Stimulated activated CD8-positive, alpha-beta memory T cell treated with anti-CD3 and anti-CD28 coated beads, Interleukin-4, amount 100 ng/mL, for 48 hours (primary cell): ENCODE results near the gene ANG.

Experiments used
- DNase-seq: peaks from one replicate; pipeline ENCODE4 v3.0.0-alpha.2; 2020

ANG gene

DNA sequence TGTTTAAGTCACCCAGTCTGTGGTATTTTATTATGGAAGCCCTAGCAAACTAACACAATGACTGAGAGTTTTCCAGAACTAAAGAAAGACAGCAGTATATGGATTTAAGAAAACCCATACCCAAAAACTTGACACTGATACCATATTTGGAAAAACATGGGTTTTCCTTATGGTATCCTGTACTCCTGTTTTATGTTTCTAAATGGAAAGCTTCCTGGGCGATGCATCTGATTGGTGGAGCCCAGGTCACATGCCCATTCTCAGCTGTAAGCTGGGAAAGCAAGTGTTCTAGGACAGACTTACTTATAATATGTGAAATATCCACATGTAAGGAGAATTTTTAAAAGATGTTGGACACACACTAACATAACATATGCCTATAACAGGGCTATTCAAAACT, 8.7 kb upstream of the ANG start:
- peak; percentile 40 for DNase-seq

DNA sequence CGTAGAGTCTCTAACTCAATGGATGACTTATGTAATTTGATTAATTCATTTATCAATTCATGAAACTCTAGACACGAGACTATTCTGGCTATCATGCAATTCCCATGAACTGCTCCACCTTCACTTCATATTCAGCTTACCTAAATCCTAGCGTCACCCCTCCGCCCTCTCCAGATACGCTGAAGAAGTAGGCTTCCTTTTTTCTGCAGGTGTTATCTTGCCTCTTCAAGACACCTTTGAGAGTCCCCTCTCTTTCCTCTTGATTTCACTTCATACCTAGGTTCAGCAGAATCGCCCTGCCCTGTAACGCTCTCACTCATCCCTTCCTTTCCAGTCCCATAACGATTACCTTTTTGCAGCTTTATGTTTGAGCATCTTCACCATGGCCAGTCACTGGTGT, 8.2 kb upstream of the ANG start:
- no peak for DNase-seq

DNA sequence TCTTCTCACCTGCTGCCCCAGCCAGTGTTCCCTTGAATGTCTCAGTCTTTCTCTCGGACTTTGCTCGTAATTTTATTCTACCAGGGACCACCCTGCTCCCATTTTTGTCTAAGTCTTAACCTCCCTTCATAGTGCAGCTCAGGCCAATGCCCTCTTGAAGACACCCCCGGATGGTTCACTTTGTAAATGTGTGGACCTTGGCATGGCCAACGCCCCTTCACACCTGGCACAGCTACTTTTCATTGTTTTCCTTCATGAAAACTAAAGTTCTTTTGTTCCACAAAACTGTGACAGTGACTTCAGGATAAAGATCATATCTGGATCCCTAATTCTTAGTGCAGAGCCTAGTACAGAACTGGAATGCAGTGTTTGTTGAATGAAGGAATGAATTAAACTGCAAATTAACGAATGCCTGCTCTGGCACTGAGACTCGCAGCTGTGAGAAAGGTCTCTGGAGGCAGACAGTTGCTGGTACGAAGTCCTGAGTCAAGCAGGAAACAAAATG, 7.7 kb upstream of the ANG start:
- DNase-seq, result no peak

DNA sequence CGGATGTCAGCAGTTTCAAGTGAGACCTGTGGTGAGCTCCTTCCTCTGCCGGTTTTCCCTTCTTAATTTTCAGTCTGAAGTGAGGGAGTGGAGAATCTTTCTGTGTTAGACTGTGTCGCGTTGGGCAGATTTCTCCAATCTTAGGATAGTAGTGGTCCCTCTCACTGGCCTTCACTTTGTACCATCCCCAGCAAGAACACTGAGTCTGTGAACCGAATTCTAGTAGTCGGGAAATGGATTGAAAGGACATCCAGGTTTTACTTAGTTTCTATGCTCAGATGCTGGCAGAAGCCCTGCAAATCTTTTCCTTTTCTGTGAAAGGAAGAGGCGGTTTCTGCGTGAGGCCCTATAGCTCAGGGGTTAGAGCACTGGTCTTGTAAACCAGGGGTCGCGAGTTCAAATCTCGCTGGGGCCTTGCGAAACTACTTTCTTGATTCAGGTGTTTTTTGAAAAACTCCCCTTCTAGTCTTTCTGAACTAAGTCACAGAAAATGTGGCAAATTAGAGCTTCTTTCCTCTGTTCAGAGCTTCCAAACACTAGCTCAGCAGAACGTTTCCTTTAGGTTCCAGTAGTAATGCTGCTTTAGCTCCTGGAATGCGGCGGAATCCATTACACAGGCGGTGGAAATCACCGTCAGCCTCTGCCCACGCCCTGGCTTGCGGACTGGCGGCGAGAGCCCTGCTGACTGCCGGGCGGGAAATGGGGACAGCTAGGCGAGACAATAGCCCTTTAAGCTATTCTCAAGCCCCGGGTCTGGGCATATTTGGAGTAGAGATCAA, 7.0 kb upstream of the ANG start:
- DNase-seq, result peak; percentile 95

GRCh38 chr14:20682127-20682434, 6.5 kb upstream of the ANG start:
- DNase-seq, result no peak

- DNase-seq, result peak; percentile 82
These were observed 6.0 kb upstream of the ANG start for GRCh38 chr14:20682435-20683124.

DNA sequence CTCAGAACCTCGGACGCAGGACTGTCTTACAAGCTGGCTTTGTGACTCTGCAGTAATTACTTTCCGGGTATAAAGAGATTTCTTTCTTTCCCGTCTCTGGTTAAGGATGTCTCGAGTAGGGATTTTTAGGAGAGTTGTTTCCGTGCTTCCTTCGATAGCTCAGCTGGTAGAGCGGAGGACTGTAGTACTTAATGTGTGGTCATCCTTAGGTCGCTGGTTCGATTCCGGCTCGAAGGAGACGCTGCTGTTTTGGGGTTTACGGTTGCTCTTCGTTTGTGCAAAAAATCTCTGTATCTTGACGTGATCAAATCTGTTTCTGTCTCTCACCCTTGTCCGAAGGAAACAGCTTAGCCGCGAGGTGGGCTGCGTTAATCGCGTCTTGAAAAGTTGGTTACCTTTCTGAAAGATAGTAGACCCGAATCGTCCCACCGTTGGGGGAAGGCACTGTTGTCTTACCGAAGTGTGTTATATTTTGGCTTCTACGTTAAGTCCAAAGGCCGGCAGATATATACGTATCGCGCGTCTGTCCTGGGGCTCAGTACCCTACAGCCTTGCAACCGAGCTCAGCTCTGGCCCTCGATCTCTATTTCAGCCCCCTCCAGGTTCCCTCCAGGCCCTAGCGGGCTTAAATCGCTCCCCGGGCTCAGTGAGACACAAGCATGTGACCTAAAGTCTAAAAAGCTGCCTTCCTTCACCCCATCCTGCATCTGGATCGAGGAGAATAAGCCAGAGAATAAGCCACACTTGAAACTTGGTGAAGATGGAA, 5.3 kb upstream of the ANG start:
- DNase-seq, result peak; percentile 91

- DNase-seq, result peak; percentile 91
These were observed 4.5 kb upstream of the ANG start, which contains the start of gene RNASE4 for GRCh38 chr14:20683891-20684661. RNASE4 (plus strand) TSS chr14:20684560; CDS start chr14:20699372, 14,812 bp downstream.

GRCh38 chr14:20684662-20685456, 3.7 kb upstream of the ANG start:
- no peak for DNase-seq

GRCh38 chr14:20686386-20687143, 2.0 kb upstream of the ANG start:
- no peak for DNase-seq

GRCh38 chr14:20687362-20688166, 1.0 kb upstream of the ANG start:
- no peak for DNase-seq

DNA sequence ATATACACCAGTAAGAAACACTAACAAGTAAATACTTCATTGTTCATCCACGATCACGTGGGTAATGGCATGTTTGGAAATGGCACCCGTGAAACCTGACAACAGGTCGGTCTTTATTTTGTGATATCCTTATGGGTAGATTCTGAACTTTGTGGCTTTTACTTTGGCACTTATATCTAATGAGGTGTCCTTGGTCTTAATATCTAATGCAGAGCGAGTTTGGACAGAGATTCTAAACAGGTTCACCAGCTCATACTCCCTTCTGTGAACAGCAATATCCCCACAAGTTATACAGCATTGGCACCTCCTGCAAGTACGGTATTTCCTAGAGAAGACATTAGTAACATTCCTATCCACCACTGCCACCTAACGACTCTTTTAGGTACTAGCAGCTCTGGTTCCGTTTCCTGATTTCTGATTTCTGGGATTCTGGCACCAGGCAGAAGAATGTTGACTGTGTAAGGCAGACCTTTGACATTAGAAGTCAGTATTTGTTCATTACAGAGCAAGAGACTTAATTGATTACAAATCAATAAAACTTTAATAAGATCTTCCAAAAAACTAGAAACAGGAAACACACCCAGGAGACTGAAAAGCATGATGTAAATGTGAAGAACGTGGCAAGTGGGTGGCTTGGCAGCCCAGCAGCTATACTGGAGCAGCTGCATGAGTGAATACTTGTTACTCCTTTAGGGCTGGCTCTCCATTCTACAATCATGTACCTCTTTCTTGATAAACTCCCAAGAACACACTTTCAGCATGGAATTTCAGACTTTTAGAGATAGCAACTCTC, 2.5 kb downstream of the ANG start:
- peak; percentile 34 for DNase-seq

DNA sequence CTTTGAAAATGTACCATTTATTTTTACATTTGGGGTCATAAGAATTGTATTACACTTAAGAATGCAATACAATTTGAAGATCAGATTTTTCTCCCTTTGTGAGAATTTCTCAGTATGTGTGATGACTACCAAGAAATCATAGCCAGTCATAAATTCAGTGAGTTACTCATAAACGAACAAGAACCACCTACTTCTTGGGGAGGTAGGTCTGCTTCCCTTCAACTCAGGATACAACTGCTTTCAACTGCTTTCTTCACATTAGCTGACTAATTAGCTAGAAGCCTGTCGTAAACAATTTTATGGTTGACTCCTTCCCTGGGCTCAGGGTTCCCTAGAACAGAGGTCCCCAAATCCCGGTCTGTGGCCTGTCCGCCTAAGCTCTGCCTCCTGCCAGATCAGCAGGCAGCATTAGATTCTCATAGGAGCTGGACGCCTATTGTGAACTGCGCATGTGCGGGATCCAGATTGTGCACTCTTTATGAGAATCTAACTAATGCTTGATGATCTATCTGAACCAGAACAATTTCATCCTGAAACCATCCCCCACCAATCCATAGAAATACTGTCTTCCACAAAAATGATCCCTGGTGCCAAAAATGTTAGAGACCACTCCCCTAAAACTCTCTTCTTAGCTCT, 3.7 kb downstream of the ANG start:
- no peak for DNase-seq

GRCh38 chr14:20696764-20697163, 8.2 kb downstream of the ANG start:
- DNase-seq, result no peak

- peak; percentile 68 for DNase-seq
These were observed 8.9 kb downstream of the ANG start for GRCh38 chr14:20697273-20698017.

GRCh38 chr14:20698018-20698329, 9.4 kb downstream of the ANG start:
- DNase-seq, result no peak

DNA sequence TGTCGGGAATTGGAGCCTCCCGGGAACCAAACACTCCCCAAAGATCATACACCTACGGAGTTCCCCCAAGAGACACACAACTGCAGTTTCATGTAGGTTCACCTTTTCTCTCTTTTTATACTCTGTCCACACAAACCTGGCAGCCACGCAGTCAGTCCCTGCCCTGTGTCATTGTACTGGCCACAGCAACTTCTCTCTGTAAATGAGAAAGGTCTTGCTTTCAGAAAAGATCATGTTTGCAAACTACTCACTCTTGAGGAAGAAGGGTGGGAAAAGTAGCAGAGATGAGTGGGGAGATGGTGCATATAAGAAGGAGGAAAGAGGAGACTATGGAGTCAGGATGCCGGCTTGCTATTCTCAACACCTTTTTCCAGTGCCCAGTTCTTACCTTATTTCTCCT, 10.4 kb downstream of the ANG start:
- DNase-seq, result no peak

DNA sequence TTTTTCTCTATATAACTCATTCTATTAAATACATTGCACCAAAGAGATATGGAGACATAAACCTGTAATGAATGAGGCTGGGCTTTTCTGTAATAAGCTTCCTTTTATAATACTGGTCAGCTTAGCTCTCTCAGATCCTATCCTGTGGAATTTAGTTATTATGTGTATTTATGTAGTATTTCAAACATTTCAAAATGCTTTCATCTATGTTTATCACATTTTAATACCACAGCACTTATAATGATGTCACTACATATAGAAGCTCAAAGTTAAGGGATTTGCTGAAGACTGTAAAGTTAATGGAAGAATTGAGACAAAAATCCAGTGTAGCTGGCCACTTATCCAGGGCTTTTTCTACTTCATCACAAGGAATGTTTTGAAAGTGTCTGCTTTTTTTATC, 11.4 kb downstream of the ANG start:
- DNase-seq, result no peak
